GM12865 (cell line): Measurements from ENCODE around the gene APOL2.

Experiments
- DNase-seq: peaks from one replicate; pipeline ENCODE4 v3.0.0; 2010; ENCODE audit warnings: low read depth
- H3K4me3 ChIP-seq: 2 replicates; pipeline ENCODE4 v1.5.1; 2011; ENCODE audit warnings: mild to moderate bottlenecking, low read depth, low read length, control low read depth
- TF ChIP-seq, protein P1 (sequence below): IDR thresholded peaks from 2 replicates; pipeline ENCODE4 v1.5.1; 2011; ENCODE audit warnings: low read length, control low read depth, low read depth, inconsistent platforms; ENCODE audit not compliant: insufficient read depth; ENCODE audit errors: missing control alignments

Gene APOL2

GRCh38 chr22:36249160-36249559 lies 9.8 kb upstream of the APOL2 start:
- H3K4me3 ChIP-seq = no peak overlapping the region
- TF ChIP-seq, protein P1, sequence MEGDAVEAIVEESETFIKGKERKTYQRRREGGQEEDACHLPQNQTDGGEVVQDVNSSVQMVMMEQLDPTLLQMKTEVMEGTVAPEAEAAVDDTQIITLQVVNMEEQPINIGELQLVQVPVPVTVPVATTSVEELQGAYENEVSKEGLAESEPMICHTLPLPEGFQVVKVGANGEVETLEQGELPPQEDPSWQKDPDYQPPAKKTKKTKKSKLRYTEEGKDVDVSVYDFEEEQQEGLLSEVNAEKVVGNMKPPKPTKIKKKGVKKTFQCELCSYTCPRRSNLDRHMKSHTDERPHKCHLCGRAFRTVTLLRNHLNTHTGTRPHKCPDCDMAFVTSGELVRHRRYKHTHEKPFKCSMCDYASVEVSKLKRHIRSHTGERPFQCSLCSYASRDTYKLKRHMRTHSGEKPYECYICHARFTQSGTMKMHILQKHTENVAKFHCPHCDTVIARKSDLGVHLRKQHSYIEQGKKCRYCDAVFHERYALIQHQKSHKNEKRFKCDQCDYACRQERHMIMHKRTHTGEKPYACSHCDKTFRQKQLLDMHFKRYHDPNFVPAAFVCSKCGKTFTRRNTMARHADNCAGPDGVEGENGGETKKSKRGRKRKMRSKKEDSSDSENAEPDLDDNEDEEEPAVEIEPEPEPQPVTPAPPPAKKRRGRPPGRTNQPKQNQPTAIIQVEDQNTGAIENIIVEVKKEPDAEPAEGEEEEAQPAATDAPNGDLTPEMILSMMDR = no peak
- no peak for DNase-seq

GRCh38 chr22:36247955-36248354 lies 8.6 kb upstream of the APOL2 start:
- no peak overlapping the region for H3K4me3 ChIP-seq
- TF ChIP-seq, protein P1 = no peak

DNA sequence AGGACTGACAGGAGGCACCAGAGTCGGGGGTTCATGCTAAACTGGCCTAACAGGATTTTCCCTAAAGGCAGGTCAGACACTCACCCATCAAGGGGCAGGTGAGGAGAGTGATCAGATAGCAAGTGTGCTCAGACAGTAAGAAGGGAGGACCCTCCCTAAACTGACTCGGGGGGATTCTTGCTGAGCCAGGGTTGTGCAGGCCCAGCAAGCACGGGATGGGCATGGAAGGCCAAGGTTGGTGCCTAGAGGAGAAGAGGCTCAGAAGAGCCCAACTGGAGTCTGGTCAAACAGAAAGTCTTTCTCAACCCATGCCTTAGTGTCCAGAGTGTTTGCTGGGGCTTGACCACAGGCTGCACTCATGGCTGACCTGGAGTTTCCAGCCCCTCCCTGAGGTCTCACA lies 7.4 kb upstream of the APOL2 start:
- TF ChIP-seq, protein P1 = no peak
- no peak for DNase-seq
- H3K4me3 ChIP-seq = no peak overlapping the region

More at GRCh38 chr22:36247955-36248354, 8.6 kb upstream of the APOL2 start:
- no peak for DNase-seq

DNA sequence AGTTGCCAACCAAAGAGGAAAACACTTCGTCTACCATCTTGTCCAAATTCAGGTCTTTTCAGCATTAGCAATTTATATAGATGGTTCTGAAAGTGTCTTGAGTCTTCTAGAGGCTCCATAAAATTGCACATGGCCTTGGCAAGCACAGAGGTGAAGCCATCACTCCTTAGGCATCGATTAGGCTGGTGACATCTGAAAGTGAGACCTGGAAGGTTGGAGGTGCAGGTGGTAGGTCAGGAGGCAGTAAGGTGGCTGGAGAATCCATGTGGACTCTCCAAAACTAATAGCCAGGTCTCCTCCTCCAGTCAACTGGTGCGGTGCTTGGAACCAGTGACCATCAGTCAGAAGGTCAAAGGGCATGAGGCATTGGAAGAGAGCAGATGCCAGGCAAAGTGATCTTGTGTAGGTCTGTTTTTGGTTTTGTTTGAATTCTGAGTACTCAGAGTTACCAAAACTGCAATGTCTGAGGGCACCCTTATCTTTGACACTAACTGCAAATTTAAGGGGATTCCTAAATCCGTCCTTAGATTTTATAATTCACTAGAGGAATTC lies 6.6 kb upstream of the APOL2 start:
- TF ChIP-seq, protein P1 = no peak
- no peak overlapping the region for H3K4me3 ChIP-seq
- no peak for DNase-seq

DNA sequence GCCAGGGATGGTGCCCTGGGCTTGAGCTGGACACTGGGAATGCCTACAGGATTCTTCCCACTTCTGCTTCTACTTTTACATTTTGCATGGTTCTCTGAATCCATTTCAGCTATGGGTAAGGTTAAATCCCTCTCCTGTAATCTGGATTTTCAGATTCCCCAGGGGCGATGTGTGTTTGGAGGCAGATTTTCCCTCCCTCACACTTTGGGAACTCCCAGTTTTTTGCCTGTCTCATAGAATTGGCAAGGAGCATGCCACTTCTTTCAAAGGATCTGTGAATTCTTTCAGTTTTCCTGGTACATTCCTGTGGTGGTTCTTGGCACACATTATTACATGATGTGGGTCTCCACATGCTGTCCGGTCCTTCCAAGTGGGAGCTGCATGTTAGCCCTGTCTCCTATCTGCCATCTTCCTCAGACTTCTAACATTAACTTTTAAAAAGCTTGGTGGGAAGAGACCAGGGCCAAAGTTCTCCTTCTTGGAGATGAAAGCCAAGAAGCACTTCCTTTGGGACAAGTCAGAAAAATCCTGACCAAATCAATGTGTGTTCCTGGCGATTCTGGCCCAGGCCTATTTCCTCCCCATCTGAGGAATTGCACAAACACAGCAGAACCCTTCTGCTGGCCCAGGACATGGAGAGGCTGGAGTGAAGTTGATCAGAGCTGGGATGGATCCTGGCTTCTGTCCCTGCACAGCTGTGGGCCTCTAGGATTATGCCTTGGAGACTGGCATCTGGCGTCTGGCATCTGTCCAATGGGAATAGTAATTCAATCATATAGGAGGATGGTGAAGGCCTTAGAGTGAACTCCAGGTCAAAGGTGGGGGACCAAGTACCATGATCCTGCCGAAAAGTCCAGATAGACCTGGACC lies 5.4 kb upstream of the APOL2 start:
- DNase-seq = no peak
- H3K4me3 ChIP-seq = no peak overlapping the region
- TF ChIP-seq, protein P1 = no peak

DNA sequence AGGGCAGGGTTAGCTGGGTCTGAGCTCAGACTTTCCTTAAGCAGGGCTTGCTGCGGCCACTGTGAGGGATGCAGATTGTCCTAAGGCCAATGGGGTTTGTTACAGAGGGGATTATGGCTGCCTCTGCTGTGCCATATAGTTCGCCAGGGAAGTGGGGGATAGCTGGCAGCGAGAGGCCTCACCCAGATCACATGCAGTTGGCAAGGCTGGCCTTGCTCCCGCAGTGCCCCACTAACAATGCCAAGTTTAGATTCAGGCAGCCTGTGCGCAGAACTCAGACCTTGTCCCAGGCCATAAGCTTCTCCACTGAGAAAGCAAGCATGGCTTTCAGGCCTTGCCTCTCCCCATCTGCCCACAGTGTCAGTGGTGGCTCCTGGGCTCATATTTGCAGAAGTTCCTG lies 4.7 kb upstream of the APOL2 start:
- no peak for DNase-seq

More for the DNA sequence above, 4.7 kb upstream of the APOL2 start:
- H3K4me3 ChIP-seq = no peak overlapping the region
- TF ChIP-seq, protein P1 = no peak
